ENCODE results near the gene KPNA1. TPM values are rescaled to one million over a fixed set of nuclear protein-coding genes. Genes with fewer than 3 reads are reported as not detected.

Gene KPNA1
- total RNA-seq, 1 donor from 2014 or later, result 28.4 TPM

DNA sequence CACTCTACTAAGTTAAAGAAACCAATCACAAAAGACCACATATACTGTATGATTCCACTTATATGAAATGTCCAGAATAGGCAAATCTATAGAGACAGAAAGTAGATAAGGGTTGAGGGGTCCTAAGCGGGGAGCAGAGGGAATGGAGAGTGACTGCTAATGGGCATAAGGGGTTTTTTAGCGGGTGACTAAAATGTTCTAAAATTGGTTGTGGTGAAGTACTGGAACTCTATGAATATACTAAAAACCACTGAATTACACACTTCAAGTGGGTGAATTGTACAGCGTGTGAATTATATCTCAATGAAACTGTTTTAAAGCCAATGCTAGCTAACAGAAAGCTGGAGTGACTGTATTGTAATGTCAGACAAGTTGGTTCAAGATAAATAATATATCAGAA lies 33.3 kb downstream of the KPNA1 start:
- DNase-seq (ENCODE audit: low read depth) (no peak), FAIRE-seq (no peak)
- Histone ChIP-seq H3K4me3 (ENCODE audit: low read depth, low read length) (no peak overlapping the region), H3K36me3 (ENCODE audit: control insufficient read depth, insufficient read depth, low read length) (no peaks in the 10 kb centered on the region), H3K27me3 (ENCODE audit: control insufficient read depth, insufficient read depth, low read length) (no peaks in the 10 kb centered on the region)
- TF ChIP-seq, protein P1, sequence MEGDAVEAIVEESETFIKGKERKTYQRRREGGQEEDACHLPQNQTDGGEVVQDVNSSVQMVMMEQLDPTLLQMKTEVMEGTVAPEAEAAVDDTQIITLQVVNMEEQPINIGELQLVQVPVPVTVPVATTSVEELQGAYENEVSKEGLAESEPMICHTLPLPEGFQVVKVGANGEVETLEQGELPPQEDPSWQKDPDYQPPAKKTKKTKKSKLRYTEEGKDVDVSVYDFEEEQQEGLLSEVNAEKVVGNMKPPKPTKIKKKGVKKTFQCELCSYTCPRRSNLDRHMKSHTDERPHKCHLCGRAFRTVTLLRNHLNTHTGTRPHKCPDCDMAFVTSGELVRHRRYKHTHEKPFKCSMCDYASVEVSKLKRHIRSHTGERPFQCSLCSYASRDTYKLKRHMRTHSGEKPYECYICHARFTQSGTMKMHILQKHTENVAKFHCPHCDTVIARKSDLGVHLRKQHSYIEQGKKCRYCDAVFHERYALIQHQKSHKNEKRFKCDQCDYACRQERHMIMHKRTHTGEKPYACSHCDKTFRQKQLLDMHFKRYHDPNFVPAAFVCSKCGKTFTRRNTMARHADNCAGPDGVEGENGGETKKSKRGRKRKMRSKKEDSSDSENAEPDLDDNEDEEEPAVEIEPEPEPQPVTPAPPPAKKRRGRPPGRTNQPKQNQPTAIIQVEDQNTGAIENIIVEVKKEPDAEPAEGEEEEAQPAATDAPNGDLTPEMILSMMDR (IDR thresholded peaks at IDR 0.05; ENCODE audit: insufficient read depth, low read length, severe bottlenecking), result no peak

DNA sequence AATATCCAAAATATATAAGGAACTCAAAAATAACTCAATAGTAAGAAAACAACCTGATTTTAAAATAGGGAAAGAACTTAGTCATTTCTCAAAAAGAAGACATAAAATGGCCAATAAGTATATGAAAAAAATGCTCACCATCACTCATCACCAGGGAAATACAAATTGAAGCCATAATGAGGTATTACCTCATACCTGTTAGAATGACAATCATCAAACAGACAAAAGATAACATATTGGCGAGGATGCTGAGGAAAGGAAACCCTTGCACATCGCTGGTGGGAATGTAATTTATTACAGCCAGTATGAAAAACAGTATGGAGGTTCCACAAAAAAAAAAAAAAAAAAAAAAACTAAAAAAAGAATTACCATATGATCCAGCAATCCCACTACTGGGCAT lies 38.2 kb downstream of the KPNA1 start:
- no peaks in the 10 kb centered on the region for H3K36me3 ChIP-seq (ENCODE audit: control insufficient read depth, insufficient read depth, low read length)
- TF ChIP-seq, protein P1 (IDR thresholded peaks at IDR 0.05; ENCODE audit: insufficient read depth, low read length, severe bottlenecking), result no peak

DNA sequence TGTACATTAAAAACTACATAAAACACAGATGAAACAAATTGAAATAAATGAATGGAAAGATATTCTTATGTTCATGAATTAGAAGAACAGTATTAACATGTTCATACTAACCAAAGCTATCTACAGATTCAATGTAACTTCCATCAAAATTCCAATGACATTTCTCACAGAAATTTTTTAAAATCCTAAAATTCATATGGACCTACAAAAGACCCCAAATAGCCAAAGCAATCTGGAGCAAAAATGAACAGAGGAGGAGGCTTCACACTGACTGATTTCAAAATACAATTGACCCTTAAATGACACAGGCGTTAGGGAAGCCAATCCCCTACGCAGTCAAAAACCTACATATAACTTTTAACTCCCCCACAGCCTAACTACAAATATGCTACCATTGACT lies 39.4 kb downstream of the KPNA1 start:
- TF ChIP-seq, protein P1 (IDR thresholded peaks at IDR 0.05; ENCODE audit: insufficient read depth, low read length, severe bottlenecking), result no peak
- no peaks in the 10 kb centered on the region for H3K27me3 ChIP-seq (ENCODE audit: control insufficient read depth, insufficient read depth, low read length)
- no peak for DNase-seq (ENCODE audit: low read depth)
- FAIRE-seq, result no peak
- no peak overlapping the region for H3K4me3 ChIP-seq (ENCODE audit: low read depth, low read length)
- H3K36me3 ChIP-seq (ENCODE audit: control insufficient read depth, insufficient read depth, low read length), result no peaks in the 10 kb centered on the region

More for the DNA sequence above, 38.2 kb downstream of the KPNA1 start:
- FAIRE-seq, result no peak
- DNase-seq (ENCODE audit: low read depth), result no peak
- H3K27me3 ChIP-seq (ENCODE audit: control insufficient read depth, insufficient read depth, low read length), result no peaks in the 10 kb centered on the region
- H3K4me3 ChIP-seq (ENCODE audit: low read depth, low read length), result no peak overlapping the region

DNA sequence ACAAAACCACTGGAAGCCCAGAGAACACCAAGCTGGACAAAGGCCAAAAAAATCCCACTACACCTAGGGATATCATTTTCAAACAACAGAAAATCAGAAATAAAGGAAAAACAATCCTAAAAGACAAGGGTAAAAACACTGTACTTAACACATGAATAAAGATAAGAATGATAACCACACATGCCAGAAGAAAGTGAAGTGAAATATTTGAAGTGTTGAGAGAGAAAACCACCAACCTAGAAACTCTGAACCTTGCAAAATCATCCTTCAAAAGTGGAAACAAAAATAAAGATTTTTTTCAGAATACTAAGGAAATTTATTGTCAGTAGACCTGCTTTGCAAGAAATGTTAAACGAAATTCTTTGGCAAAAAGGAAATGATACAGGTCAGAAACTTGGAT lies 45.1 kb downstream of the KPNA1 start:
- TF ChIP-seq, protein P1 (IDR thresholded peaks at IDR 0.05; ENCODE audit: insufficient read depth, low read length, severe bottlenecking), result no peak
- no peak for FAIRE-seq
- no peak for DNase-seq (ENCODE audit: low read depth)
- H3K36me3 ChIP-seq (ENCODE audit: control insufficient read depth, insufficient read depth, low read length), result peaks cover 2% of the 10 kb centered on the region
- H3K4me3 ChIP-seq (ENCODE audit: low read depth, low read length), result no peak overlapping the region
- H3K27me3 ChIP-seq (ENCODE audit: control insufficient read depth, insufficient read depth, low read length), result no peaks in the 10 kb centered on the region

DNA sequence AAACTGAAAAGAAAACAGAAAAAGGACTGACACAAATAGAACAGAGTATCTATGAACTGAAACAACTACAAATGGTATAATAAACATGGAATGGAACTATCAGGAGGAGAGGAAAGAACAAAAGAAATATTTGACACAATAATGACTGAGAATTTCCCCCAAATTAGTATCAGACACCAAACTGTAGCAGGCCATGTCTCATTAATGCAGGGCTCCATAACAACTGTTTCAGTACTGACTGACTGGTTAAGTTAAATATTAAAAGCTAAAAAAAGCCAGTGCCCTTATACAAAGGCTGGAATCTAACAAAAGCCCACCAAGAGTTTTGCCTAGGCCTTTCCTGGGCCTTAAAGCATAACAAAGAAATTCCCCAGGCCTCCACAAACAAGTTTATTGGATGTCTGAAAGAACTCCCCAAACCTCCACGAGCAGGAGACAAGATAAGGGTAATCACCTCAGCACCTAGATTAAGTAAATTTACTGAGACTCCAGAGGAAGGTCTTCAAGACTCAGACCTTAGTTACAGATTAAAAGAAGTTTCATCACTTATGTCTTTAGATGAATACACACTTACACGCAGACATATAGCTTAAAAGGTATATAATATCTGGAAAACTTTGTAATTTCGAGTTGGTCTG lies 45.7 kb downstream of the KPNA1 start:
- Histone ChIP-seq H3K4me3 (ENCODE audit: low read depth, low read length) (no peak overlapping the region), H3K27me3 (ENCODE audit: control insufficient read depth, insufficient read depth, low read length) (no peaks in the 10 kb centered on the region), H3K36me3 (ENCODE audit: control insufficient read depth, insufficient read depth, low read length) (peaks cover 4% of the 10 kb centered on the region)
- FAIRE-seq (no peak), DNase-seq (ENCODE audit: low read depth) (no peak)
- TF ChIP-seq, protein P1 (IDR thresholded peaks at IDR 0.05; ENCODE audit: insufficient read depth, low read length, severe bottlenecking), result no peak

DNA sequence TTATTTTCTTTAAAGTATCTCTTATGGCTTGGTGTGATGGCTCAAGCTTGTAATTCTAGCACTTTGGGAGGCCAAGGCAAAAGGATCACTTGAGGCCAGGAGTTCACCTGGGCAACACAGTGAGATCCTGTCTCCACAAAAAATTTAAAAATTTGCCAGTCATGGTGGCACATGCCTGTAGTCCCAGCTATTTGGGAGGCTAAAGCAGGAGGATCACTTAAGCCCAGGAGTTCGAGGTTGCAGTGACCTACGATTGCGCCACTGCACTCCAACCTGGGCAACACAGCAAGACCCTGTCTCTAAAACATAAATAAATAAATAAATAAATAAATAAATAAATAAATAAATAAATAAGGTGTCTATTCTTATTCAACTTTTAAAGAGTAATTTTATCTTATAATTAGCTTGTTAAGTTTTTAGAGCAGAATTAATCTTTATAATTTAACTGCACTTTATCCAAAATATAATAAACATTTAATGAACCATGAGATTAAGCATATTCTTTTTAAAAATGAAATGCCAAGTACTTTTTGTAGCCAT lies 48.0 kb downstream of the KPNA1 start:
- H3K4me3 ChIP-seq (ENCODE audit: low read depth, low read length), result no peak overlapping the region
- no peaks in the 10 kb centered on the region for H3K27me3 ChIP-seq (ENCODE audit: control insufficient read depth, insufficient read depth, low read length)
- TF ChIP-seq, protein P1 (IDR thresholded peaks at IDR 0.05; ENCODE audit: insufficient read depth, low read length, severe bottlenecking), result no peak
- FAIRE-seq (no peak), DNase-seq (ENCODE audit: low read depth) (no peak)
- peaks cover 4% of the 10 kb centered on the region for H3K36me3 ChIP-seq (ENCODE audit: control insufficient read depth, insufficient read depth, low read length)

Measured in bronchial epithelial cell (primary cell).